NCI-H748 treated with DMSO at 0.1 percent for 48 hours (cell line): ENCODE measurements around the gene PHF20.
A peak's percentile ranks its signal among the peaks of the same experiment; 100 is the strongest.
"Not testable (repeated sequence)": the region's sequence is repeated elsewhere in the genome, so short reads cannot be mapped to it uniquely, and the experiment has no call there.

Experiments used
- DNase-seq: peaks from one replicate; lab custom pipeline; 2025; lab: John Stamatoyannopoulos, UW

The PHF20 gene

DNA sequence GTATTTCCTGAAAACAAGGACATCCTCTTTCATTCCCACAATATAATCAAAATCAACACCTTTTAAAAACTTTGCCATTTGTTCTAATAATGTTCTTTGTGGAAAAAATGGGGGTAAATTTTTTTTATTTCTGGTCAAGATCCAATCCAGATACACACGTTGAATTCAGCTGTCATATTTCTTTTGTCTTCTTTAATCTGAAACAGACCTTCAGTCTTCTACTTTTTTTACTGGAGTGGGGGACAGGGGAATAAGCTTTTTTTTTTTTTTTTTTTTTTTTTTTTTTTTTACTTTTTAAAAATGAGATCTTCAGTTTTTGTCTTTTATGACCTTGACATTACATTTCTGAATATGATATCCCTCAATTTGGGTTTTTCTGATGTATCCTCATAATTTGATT lies 113.4 kb downstream of the PHF20 start:
- no peak for DNase-seq

DNA sequence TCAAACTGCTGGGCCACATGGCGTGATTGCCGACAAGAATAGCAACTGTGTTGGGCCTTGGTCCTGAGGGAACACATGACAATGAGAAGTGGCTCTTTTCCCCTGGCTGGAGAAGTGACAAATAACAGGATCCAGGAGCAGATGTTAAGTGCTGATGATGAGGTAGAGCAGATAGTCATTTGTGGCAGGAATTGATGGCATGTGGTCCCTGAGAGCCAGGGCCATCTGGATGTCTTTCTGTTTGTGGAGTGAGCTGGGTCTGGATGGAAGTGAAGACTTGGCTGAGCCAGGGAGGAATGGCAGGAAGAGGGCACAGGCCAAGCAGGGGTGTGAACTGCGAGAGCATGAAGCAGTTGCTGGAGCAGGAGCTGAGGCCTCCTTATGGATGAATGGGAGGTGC lies 114.7 kb downstream of the PHF20 start:
- no peak for DNase-seq

DNA sequence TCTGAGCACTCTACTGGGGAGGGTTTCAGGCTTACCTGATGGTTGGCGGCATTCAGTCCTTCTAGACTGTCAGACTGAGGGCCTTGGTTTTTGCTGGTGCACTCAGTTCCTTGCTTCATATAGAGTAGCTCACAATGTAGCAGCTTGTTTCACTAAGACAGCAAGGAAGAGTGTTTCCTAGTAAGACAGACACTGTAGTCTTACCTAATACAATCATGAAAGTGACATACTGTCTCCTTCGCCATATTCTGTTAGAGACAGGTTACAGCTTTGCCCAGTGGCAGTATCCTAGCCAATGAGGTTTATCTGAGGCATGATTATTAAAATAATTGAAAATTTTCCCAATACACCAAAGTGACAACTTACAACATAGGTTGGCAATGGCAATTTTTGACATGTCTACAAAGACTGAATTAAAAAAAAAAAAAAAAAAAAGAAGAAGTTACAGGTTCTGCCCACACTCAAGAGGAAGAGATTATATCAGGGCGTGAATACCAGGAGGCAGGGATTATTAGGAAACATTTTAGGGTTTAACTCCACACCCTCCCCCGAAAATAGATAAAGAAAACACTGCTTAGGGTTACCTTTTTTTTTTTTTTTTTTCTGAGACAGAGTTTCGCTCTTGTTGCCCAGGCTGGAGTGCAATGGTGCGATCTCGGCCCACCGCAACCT lies 115.7 kb downstream of the PHF20 start:
- no peak for DNase-seq

DNA sequence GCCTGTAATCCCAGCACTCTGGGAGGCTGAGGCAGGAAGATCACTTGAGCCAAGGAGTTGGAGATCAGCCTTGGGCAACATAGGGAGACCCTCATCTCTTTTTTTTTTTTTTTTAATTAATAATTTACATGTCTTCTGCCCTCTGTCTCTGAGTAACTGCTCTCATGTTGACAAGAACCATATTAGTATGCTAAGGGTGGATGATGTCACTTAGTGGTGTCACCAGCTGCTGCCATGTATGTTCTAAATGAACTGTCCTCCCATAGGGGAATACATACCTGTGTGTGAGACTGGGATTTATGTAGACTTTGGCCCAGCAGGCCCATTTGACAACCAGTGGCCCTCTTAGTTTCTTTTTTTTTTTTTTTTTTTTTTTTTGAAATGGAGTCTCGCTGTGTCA lies 116.8 kb downstream of the PHF20 start:
- DNase-seq = no peak

DNA sequence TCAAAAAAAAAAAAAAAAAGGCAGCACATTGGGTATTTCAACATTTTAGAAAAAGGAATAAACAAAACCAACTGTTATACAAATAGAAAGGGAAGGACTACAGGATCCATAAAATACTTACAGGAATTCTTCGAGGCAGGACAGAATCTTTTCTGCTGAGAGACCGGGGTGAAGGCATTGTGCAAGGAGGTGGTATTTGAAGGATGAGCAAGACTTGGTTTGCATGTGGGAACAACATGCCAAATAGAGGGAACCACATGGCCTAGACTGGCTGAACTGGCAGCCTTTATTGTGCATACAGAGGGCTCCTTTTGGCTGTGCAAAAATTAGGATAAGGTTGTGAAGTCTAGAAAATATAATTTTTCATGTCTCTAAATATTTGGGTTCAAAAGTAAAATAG lies 119.6 kb downstream of the PHF20 start:
- no peak for DNase-seq

DNA sequence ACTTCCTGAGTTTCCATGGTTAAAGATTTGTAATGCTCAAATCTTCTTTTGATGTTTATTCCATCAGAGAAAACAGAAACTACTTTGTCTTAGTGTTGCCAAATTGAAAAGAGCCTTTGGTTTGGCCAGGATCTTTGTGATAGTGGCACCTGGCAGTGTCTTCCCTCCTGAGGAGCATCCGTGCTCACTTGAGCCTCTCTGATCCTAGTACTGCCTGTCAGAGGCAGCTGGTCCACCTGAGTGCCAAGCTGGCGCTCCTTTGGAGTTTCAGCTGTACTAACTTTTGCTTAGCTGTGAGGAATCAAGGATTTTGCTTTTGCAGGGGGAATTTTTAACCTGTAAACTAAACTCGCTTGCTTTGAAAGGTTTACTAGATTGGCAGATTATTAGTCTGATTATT lies 121.1 kb downstream of the PHF20 start:
- DNase-seq = no peak

DNA sequence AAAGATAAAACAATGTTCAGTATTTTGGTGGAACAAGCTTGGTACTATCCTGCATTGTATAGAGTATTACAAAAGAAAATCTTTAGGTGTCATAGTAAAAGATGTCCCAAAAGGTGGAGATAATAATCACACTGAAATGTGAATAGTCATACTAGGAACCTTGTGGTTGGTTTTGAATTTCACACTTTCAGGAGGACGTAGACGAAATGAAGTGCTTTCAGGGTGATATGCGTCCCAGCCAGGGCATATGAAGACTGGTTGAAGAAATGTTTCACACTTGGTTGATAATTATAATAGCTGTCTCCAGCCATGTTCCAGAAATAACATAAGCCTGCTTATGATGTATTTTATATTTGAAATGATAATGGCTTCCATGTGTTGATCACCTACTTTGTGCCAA lies 122.1 kb downstream of the PHF20 start:
- no peak for DNase-seq

DNA sequence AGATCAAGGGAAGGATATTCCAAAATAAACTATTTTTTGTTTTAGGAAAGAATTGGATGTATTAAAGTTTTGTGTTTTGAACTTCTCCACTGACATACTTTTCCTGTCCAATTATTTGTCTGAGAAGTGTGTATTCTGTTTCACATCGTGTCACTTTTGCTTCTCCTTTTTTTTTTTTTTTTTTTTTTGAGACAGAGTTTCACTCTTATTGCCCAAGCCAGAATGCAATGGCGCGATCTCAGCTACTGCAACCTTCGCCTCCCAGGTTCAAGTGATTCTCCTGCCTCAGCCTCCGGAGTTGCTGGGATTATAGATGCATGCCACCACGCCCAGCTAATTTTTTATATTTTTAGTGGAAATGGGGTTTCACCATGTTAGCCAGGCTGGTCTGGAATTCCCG lies 123.7 kb downstream of the PHF20 start:
- DNase-seq = not testable (repeated sequence)

DNA sequence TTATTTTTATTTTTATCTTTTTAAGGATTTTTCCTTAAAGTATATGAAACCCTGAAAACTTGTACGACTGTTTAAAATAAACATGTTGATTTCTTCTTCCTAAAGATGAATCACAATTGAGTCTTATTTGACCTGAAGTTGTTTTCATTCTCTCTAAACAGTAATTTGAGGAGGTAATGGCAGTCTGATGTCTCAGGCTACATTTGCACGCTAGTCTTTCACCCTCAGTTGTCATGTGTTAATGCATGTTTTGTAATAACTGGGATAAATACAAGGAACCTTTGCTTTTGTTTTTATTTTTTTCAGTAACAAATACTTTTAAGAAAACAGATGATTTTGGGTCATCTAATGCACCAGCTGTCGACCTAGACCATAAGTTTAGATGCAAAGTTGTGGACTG lies 127.2 kb downstream of the PHF20 start:
- no peak for DNase-seq

DNA sequence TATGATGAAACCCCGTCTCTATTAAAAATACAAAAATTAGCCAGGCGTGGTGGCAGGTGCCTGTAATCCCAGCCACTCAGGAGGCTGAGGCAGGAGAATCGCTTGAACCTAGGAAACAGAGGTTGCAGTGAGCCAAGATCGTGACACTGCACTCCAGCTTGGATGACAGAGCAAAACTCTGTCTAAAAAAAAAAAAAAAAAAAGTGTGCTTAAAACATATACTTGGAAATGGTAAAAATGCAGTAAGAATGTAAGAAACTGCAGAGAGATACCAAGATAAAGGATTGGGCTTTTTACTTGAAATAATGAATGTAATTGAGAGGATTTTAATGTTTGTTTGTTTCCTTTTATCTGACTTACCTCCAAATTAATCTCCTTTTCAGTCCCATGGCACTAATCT lies 129.4 kb downstream of the PHF20 start:
- not testable (repeated sequence) for DNase-seq

DNA sequence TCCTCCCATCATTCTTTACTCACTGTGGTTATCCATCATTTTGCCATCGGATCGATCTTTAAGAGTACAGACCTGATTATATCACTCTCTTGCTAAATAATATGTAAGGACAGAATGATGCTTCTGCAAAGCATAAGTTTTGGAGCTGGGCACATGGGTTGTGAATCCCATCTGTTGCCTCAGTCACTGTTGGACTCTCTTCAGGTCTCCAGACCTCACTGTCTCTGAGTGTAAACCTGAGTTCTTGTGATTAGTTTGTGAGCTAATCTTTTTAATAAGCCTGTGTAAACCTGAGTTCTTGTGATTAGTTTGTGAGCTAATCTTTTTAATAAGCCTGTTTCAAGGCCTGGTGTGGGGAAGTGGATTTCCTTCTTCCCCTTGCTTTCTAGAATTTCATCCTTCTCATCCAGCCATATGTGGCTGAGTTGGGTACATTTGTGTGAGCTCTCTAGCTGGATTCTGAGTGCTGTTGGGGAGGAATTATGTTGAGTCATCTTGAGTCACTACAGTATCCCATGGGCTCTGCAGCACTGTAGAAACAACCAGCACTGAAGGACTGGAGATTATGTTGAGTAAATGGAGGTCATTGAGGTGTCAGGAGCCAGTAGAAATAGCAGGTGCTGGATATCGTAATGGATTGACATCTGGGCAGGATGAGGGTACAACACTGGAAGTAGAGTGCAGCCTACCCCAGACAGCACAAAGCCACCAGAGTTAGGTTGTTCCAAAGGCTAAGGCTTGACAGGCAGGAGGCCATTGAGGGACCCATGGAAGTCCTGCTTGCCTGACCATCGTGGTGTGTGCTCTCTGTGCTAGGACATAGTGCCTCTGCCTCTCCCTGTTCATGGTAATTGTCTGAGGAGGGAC lies 130.1 kb downstream of the PHF20 start:
- no peak for DNase-seq

DNA sequence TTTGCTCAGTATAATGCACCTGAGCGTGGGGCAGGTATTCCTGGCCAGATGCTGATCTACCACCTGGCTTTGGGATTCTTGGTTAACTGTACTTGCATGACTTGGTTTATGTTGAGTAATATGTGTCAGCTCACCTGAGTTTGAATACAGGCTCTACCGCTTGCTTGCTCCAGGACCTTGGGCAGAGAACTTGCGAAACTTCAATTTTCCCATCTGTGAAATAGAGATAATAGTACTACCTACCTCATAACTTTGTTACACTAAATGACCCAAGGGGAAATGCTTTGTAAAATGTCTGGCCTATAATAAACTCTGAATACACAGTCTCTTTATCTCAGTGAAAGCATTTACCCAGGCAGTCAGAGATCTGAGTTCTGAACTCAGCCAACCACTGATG lies 130.7 kb downstream of the PHF20 start:
- DNase-seq = no peak

DNA sequence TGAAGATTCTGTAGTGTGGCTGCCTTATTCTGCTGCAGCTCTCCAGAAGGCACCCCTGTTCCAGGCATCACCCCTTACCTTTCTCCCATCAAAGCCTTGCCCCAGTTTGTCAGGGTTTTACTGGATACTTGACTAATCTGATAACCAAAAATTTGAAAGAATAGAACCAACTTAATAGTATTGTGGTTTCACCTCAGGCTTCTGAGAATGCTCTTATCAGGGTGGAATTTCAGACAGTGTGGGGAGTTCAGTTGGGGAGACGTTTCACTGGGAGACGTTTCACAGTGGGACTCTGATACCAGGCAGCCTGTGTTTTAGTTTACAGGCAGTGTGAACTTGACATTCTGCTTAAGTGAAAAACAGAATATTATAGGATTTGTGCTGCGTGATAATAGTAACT lies 132.0 kb downstream of the PHF20 start:
- no peak for DNase-seq

DNA sequence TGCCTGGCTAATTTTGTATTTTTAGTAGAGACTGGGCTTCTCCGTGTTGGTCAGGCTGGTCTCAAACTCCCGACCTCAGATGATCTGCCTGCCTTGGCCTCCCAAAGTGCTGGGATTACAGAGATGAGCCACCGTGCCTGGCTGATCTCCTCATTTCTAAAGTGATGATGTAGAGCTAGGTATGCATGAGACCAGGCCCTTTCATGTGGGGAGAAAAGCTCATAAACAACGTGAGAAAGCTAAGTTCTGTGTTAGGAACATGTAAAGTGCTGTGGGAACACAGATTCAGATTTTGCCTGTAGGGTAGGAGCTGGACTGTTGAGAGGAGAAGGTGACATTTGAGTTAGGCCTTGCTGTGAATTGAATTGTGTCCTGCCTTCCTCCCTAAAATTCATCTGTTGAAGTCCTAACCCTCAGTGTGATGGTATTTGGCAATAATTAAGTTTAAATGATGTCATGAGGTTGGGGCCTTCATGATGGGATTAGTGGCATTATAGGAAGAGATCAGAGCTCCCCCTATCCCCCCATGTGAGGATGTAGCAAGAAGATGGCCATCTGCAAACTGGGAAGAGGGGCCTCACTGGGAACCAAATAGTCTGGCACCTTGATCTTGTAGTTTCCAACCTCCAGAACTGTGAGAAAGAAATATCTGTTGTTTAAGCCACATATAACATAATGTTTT lies 133.3 kb downstream of the PHF20 start:
- DNase-seq = no peak

DNA sequence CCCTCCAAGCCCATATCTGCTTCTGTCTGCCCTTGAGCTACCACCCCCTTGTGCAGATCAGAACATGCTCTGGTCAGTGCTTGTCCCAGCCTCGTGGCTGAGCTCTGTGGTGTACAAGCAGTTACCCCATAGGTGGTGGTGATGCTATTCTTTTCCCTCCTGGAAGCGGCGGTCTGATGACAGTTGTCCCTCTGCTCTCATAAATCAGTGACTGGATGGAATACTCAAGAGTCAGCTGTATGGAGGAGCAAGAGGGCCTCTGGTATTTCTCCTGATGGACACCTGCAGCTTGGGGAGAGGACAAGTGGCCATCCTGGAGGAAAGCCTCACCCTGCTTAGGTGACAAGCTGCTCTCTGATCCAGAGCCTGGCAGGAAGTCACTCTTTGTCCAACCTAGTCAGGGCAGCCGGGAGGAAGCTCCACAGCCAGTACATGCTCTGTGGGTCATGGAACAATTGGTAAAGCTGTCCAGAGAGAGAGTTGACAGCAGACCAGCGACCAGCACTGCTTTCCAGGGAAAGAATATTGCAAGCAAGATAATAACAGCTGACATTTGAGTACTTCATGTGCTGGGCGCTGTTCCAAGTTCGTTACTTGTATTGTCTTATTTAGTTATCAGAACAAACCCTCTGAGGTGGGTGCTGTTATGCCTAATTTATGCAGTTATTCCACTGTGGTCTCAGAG lies 135.3 kb downstream of the PHF20 start:
- DNase-seq = peak; percentile 5

DNA sequence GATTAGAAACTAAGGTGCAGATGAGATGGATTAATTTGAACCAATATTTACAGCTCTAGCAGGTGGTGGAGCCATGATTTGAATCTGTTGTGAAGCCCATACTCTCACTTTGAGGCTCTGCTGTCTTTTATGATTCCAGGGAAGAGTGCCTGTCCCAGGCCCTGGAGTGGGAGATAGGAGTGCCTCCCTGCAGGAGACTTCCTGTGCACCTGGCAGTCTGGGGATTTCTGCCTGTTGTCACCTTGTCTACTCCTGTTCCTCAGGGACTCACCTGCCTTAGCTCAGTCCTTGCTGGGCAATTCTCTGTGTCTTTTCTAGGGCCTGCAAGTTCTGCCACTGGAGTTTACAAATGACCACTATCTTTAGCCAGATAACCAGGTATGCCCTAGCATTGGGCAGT lies 136.2 kb downstream of the PHF20 start:
- DNase-seq = peak; percentile 58

DNA sequence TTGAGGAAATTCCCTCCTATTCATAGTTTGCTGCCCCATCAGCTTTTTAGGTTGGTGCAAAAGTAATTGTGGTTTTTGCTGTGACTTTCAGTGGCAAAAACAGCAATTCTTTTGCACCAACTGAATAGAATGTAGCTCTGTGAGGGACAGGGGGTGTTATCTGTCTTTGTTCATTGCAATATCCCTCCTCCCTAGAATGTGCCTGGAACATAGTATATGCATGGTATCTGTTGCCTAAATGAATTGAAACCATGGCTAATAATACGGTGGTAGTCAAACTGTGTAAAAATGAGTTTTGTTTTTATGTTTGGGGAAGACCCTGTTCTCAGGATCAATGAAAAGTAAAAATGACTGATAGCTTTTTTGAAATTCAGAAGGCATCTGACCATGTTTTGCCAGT lies 137.4 kb downstream of the PHF20 start:
- DNase-seq = no peak

DNA sequence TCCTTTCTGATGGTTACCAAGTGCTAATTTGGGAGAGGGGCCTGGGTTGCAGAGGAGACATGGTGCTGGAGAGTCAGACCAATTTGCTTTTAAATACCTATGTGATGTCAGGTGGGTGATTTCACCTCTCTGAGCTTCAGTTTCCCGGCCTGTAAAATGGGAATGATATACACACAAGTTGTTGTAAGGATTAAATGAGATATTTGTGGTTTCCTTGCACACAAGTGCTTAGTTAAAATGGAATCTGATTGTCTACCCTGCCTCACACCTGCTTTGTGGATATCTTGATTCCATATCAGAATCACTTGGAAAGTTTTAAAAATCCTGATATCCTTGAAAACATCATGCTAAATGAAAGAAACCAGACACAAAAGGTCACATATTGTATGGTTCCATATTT lies 138.0 kb downstream of the PHF20 start:
- DNase-seq = no peak

DNA sequence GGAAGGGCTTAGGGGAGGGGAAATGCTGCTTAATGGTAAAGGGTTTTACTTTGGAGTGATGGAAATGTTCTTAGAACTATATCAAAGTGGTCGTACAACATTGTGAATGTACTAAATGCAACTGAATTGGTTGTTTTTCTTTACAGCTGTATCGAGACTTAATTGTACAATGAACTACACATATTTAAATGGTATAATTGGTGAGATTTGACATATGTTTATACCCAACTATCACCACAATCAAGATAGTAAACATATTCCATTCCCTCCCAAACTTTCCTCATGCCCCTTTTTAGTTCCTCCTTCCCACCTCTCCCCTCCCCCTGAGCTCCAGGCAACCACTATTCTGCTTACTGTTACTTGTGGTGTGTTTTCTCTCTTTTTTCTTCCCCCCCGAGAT lies 138.4 kb downstream of the PHF20 start:
- no peak for DNase-seq

DNA sequence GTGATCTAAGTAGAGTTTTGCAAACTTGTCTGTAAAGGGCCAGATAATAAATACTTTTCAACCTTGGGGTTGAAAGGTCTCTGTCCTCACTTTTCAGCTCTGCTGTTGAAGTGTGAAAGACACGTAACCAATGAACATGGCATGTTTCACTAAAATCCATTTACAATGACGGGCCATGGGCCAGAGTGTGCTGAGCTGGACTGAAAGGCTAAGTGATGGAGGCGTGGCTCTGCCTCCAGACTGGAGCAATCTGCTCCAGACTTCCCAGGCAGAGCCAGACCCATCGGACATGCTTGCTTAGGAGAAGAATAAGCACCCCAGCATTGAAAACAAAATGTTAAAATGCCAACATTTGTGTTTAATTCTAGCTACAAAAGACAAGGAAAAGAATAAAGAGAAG lies 141.1 kb downstream of the PHF20 start:
- DNase-seq = no peak

DNA sequence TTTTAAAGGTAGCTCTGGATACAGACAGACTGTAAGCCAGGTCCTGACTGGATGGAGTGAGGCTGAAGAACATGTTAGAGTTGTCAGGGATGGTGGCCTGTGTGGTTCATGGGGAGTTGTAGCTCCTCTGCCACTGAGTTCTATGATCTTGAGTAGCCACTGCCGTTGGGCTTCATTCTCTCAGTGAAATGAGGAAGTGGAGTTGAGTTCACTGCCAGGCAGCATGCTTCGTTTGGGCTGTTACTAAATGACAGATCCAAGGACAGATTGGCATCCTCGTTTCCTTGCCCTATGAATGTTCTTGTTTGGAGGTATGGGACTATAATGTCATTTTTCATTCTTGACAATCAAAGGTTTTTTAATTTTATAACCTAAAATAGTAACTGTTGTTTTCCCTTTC lies 145.3 kb downstream of the PHF20 start:
- no peak for DNase-seq

DNA sequence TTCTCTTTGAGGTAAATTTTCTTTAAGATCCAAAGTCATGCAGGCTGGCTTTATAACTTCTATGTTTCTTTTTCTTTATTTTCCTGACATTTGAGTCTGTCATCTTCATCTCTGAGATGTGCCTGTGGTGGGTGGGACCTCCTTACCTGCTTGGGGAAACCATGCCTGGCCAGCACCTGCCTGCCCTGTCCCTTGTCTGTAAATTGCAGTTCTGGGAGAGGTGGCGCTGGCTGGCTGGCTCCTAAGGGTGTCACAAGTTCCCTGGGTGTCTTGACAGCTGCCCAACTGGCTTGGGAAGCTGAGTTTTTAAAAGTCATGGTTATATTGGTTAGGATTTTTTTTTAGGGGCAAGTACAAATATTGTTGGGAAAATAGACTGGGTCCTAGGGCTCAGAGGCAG lies 146.2 kb downstream of the PHF20 start:
- DNase-seq = no peak

DNA sequence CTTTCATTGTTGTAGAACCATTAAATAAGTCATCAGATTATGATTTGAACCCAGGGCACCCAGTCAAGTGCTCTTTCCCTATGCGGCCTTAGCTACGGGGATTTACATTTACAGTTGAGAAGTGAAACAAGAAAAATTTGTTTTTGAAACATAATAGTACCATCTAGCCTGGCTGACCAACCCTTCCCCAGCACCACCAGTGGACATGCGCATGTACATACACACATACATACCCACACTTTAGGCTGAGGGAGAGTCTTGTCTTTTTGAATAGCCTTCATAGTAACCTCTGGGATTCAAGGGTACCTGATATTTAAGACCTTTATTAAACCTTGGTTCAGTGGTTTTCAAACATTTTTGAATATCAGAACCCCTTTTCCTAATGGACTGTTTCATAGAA lies 148.7 kb downstream of the PHF20 start:
- no peak for DNase-seq
